GM23248 (cell line): ENCODE data around the gene CDX1. TPM values are rescaled to one million over a fixed set of nuclear protein-coding genes. Genes with fewer than 3 reads are reported as not detected.
A peak's percentile ranks its signal among the peaks of the same experiment; 100 is the strongest.

ENCODE experiments used
- DNase-seq: peaks from one replicate; pipeline ENCODE4 v3.0.0-alpha.2; 2015
- H2AFZ ChIP-seq: fragments of 200-600 bp; sonication (generic); 2 replicates; pipeline ENCODE4 v1.6.1; 2016; ENCODE audit warnings: antibody characterized with exemption
- H3F3A ChIP-seq: fragments of 200-600 bp; sonication (generic); 2 replicates; pipeline ENCODE4 v1.6.1; 2016; ENCODE audit warnings: mild to moderate bottlenecking, antibody characterized with exemption, mixed run types; ENCODE audit not compliant: insufficient read depth
- H3K27ac ChIP-seq: fragments of 200-600 bp; sonication (generic); 2 replicates; pipeline ENCODE4 v1.5.1; 2016; ENCODE audit warnings: mild to moderate bottlenecking
- H3K27me3 ChIP-seq: fragments of 200-600 bp; sonication (generic); replicated peaks from 2 replicates; pipeline ENCODE4 v1.6.1; 2016; ENCODE audit warnings: mild to moderate bottlenecking; ENCODE audit not compliant: insufficient read depth
- H3K36me3 ChIP-seq: fragments of 200-600 bp; sonication (generic); 2 replicates; pipeline ENCODE4 v1.6.1; 2016; ENCODE audit warnings: low read depth, mild to moderate bottlenecking
- H3K4me1 ChIP-seq: fragments of 200-600 bp; sonication (generic); 2 replicates; pipeline ENCODE4 v1.6.1; 2016; ENCODE audit warnings: mild to moderate bottlenecking; ENCODE audit not compliant: insufficient read depth
- H3K4me2 ChIP-seq: fragments of 200-600 bp; sonication (generic); one replicate; pipeline ENCODE4 v1.6.1; 2016; ENCODE audit warnings: mild to moderate bottlenecking; ENCODE audit not compliant: unreplicated experiment
- H3K4me3 ChIP-seq: fragments of 200-600 bp; sonication (generic); 2 replicates; pipeline ENCODE4 v1.5.1; 2016; ENCODE audit warnings: mild to moderate bottlenecking
- H3K79me2 ChIP-seq: fragments of 200-600 bp; sonication (generic); 2 replicates; pipeline ENCODE4 v1.6.1; 2016; ENCODE audit warnings: mild to moderate bottlenecking; ENCODE audit not compliant: insufficient read depth
- H3K9ac ChIP-seq: fragments of 200-600 bp; sonication (generic); 2 replicates; pipeline ENCODE4 v1.6.1; 2016; ENCODE audit warnings: mild to moderate bottlenecking
- H3K9me2 ChIP-seq: fragments of 200-600 bp; sonication (generic); 2 replicates; pipeline ENCODE4 v1.6.1; 2016; ENCODE audit warnings: mixed run types, mild to moderate bottlenecking, moderate library complexity; ENCODE audit not compliant: insufficient read depth
- H3K9me3 ChIP-seq: fragments of 200-600 bp; sonication (generic); one replicate; pipeline ENCODE4 v1.6.1; 2017; ENCODE audit warnings: low read depth
- H4K20me1 ChIP-seq: fragments of 200-600 bp; sonication (generic); 2 replicates; pipeline ENCODE4 v1.6.0; 2016; ENCODE audit not compliant: insufficient read depth
- EZH2 ChIP-seq: fragments of 200-600 bp; sonication (generic); IDR thresholded peaks from 2 replicates; pipeline ENCODE4 v1.6.1; 2018; ENCODE audit warnings: antibody characterized with exemption, mild to moderate bottlenecking; ENCODE audit not compliant: insufficient read depth, poor library complexity, severe bottlenecking
- EZH2phosphoT487 ChIP-seq: fragments of 200-600 bp; sonication (generic); IDR thresholded peaks from 2 replicates; pipeline ENCODE4 v1.6.1; 2018; ENCODE audit warnings: antibody characterized with exemption, moderate library complexity, mild to moderate bottlenecking, low read depth; ENCODE audit not compliant: insufficient read depth
- WGBS, 2 experiments: methylation state at CpG; one replicate each; pipeline ENCODE4 v1.1.6; 2015 to 2017; ENCODE audit warnings: low lambda C conversion rate in 2 of 2, low coverage in 1 of 2; ENCODE audit errors: missing lambda C conversion rate in 2 of 2; 5-methylcytosine and 5-hydroxymethylcytosine counted together
- in situ Hi-C: fragments of 300-500 bp; cut with MboI; formaldehyde crosslinking; loops from 2 replicates; pipeline ENCODE4 v1.15.0; 2020
- polyA plus RNA-seq: library from polyadenylated mRNA; unstranded; fragments of >200 nt; fragmentation: Nextera tagmentation; extraction: Ambion mirVana; gene quantifications from 2 replicates; pipeline ENCODE4 v1.2.1, GENCODE V29; 2016
- total RNA-seq: library from RNA; depleted of rRNA; stranded (reverse); fragments of >200 nt; shearing (Covaris generic); gene quantifications from 2 replicates; pipeline ENCODE4 v1.2.3, GENCODE V29; 2014

CDX1 gene
- total and polyA plus RNA-seq, 2 experiments from 2014 or later: not detected

GRCh38 chr5:150129813-150130492 is 36.6 kb upstream of the CDX1 start:
- H3F3A ChIP-seq: peaks cover 34% of the 10 kb centered on the region
- in situ Hi-C loops: no loop called here
- H3K27me3 ChIP-seq: no peaks in the 10 kb centered on the region
- H4K20me1 ChIP-seq: no peaks in the 10 kb centered on the region
- H3K36me3 ChIP-seq: peaks cover 59% of the 10 kb centered on the region
- no peak overlapping the region for H2AFZ ChIP-seq
- no peaks in the 10 kb centered on the region for H3K9me2 ChIP-seq
- peak; percentile 84 for DNase-seq
- WGBS, 2 experiments: 30 to 34% methylated on average over 25 of the region's 25 CpGs
- peaks cover 24% of the 10 kb centered on the region for H3K4me1 ChIP-seq
- no peaks in the 10 kb centered on the region for H3K9me3 ChIP-seq
- H3K4me3 ChIP-seq: no peak overlapping the region
- no peak for TF ChIP-seq EZH2phosphoT487
- no peak for TF ChIP-seq EZH2
- H3K9ac ChIP-seq: no peak overlapping the region
- no peak overlapping the region for H3K27ac ChIP-seq
- H3K79me2 ChIP-seq: peaks cover 25% of the 10 kb centered on the region
- H3K4me2 ChIP-seq: no peak overlapping the region

- peaks cover 57% of the 10 kb centered on the region for H3K36me3 ChIP-seq
- DNase-seq: no peak
- no peaks in the 10 kb centered on the region for H3K9me3 ChIP-seq
- H3K4me3 ChIP-seq: no peak overlapping the region
- 68 to 72% methylated on average over 8 of the region's 8 CpGs for WGBS, 2 experiments
- H3K27me3 ChIP-seq: no peaks in the 10 kb centered on the region
- H3K9ac ChIP-seq: no peak overlapping the region
- in situ Hi-C loops: no loop called here
- no peaks in the 10 kb centered on the region for H4K20me1 ChIP-seq
- no peak overlapping the region for H3K4me2 ChIP-seq
- H3K79me2 ChIP-seq: peaks cover 25% of the 10 kb centered on the region
- H3K27ac ChIP-seq: no peak overlapping the region
- H3K9me2 ChIP-seq: no peaks in the 10 kb centered on the region
- H3F3A ChIP-seq: peaks cover 34% of the 10 kb centered on the region
- H3K4me1 ChIP-seq: peaks cover 24% of the 10 kb centered on the region
- TF ChIP-seq EZH2: no peak
- no peak for TF ChIP-seq EZH2phosphoT487
- no peak overlapping the region for H2AFZ ChIP-seq
Measured at GRCh38 chr5:150130493-150130922, 36.1 kb upstream of the CDX1 start.

- TF ChIP-seq EZH2 (no peak), EZH2phosphoT487 (no peak)
- H3K27me3 ChIP-seq: no peaks in the 10 kb centered on the region
- peak; percentile 58 for DNase-seq
- H3K27ac ChIP-seq: peak overlapping the region; percentile 47
- 76 to 79% methylated on average over 4 of the region's 4 CpGs for WGBS, 2 experiments
- peak overlapping the region; percentile 28 for H3K4me2 ChIP-seq
- H3K4me1 ChIP-seq: peaks cover 24% of the 10 kb centered on the region
- H3K79me2 ChIP-seq: peaks cover 25% of the 10 kb centered on the region
- H2AFZ ChIP-seq: no peak overlapping the region
- no peaks in the 10 kb centered on the region for H3K9me3 ChIP-seq
- peaks cover 34% of the 10 kb centered on the region for H3F3A ChIP-seq
- H3K4me3 ChIP-seq: no peak overlapping the region
- no peaks in the 10 kb centered on the region for H4K20me1 ChIP-seq
- peaks cover 53% of the 10 kb centered on the region for H3K36me3 ChIP-seq
- in situ Hi-C loops: no loop called here
- H3K9ac ChIP-seq: 0 out of 2 replicates have a peak overlapping the region, but pooled peaks have one; percentile 24
- H3K9me2 ChIP-seq: no peaks in the 10 kb centered on the region
Measured at GRCh38 chr5:150131461-150131860, 35.1 kb upstream of the CDX1 start.

DNA sequence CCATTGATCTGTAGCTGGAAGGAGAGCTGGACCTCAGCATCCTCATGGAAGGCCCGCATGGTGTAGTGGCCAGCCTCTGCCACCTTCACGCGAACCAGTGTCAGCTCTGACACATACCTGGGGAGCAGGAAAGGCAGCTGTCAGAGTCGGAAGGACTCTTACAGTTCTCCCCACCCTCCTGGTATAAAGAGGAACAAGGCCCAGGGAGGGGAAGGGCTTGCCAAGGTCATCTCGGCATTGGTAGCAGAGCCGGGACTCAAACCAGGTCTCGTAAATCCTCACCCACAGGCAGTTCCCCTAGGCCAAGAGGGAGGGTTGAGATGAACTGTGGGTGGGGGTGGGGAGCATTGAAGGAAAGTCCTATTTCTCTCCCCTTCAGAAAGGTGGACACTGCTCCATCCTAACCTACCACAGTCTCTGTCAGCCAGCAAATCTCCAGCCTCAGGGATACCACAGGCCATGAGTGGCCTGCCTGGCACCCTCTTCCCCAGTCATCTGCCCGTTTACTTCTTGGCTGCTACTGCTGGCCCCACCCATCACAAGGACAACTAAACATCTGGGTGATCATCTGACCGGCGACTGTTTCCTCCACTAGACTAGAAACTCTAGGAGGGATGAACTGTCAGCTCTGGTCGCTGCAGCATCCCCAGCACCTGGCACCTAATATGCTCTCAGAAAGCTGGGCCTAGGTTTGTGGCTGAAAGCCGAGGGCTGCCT is 34.4 kb upstream of the CDX1 start:
- Histone ChIP-seq H3K27me3 (no peaks in the 10 kb centered on the region), H3K9ac (peak overlapping the region; percentile 29; the same call in 1 of the 2 replicates), H3K9me2 (no peaks in the 10 kb centered on the region), H3K27ac (peak overlapping the region; percentile 47), H2AFZ (no peak overlapping the region), H3K4me1 (peaks cover 29% of the 10 kb centered on the region), H3F3A (peaks cover 34% of the 10 kb centered on the region), H3K4me3 (no peak overlapping the region), H3K9me3 (no peaks in the 10 kb centered on the region), H4K20me1 (no peaks in the 10 kb centered on the region), H3K4me2 (peak overlapping the region; percentile 35), H3K79me2 (peaks cover 30% of the 10 kb centered on the region), H3K36me3 (peaks cover 52% of the 10 kb centered on the region)
- WGBS, 2 experiments: 40 to 42% methylated on average over 10 to 12 of the region's 12 CpGs
- peak; percentile 82 for DNase-seq
- in situ Hi-C loops: no loop called here
- TF ChIP-seq EZH2phosphoT487: no peak
- no peak for TF ChIP-seq EZH2
